ENCODE results near the gene TM7SF2. TPM values are rescaled to one million over a fixed set of nuclear protein-coding genes. Genes with fewer than 3 reads are reported as not detected.

The TM7SF2 gene
- polyA plus RNA-seq, 5 donors: 18.0 to 27.0 (median 20.6) TPM

- no peak for DNase-seq
Observed at GRCh38 chr11:65087216-65087615, 24.5 kb upstream of the TM7SF2 start.

GRCh38 chr11:65087827-65088226, 23.8 kb upstream of the TM7SF2 start:
- DNase-seq: no peak

DNA sequence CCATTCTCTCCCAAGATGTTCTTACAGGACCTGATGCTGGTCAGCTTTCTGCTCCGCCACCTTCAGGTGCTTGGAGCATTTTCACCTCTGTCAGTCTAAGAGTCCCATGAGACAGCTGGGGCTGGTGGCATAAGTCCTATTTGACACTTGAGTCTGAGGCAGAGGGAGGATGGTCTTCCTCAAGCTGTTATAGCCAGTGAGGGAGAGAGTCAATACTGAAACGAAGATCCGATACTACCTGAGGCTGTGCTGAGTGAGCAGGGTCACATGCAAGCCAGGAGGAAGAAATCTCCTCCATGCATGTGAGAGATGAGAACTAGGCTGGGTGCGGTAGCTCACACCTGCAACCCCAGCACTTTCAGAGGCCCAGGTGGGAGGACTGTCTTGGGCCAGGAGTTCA, 22.1 kb upstream of the TM7SF2 start:
- no peak for DNase-seq

GRCh38 chr11:65090628-65091027, 21.0 kb upstream of the TM7SF2 start:
- DNase-seq: no peak

GRCh38 chr11:65095427-65095826, 16.2 kb upstream of the TM7SF2 start:
- DNase-seq: no peak

DNA sequence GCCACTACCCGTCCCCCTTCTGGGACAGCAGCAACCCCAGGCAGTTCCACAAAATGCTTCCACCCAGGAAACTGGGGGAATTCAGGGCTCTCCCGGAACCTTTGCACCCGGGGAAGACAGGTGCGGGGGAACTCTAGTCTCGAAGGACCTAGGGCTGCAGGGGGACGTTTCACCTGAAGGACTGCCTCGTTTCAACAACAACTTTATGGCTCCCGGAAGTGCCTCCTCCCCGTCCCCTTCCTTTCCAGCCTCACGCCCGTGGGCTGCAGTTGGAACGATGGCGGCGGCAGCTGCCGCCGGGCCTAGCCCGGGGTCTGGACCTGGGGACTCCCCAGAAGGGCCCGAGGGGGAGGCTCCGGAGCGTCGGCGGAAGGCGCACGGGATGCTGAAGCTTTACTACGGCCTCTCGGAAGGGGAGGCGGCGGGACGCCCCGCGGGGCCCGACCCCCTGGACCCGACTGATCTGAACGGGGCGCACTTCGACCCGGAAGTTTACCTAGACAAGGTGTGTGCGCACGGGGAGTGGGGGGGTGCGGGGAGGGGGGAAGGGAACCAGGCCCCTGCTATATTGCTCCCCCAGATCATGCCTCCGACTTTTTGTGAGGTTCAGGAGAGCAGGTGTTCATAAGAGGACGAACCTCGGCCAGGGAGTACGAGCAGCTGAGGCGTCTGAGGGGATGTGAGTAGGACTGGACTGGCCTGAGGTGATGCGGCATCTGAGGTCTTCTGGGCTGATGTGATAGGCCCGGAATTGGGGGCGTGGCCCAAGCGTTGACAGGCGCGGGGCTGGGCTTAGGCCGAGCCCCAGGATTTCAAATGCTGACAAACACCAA, 15.5 kb upstream of the TM7SF2 start, which contains the start of gene VPS51:
VPS51 (plus strand) TSS at position 241 of the 833 bp plus-strand sequence; CDS start at position 278, 37 bp downstream.
- peak; percentile 83 for DNase-seq

DNA sequence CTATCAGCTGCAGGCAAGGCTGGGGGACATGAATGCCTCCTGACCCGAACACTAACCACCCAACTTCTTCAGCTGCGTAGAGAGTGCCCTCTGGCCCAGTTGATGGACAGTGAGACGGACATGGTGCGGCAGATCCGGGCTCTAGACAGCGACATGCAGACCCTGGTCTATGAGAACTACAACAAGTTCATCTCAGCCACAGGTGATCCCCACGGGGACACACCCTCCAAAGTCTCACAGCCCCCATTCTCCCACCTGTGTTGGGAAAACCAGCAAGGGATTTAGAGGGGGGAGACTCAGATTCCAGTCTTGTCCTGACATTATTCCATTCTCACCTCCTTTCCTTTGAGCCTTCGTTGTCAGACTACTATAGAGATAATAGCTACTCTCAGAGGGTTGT, 14.7 kb upstream of the TM7SF2 start:
- no peak for DNase-seq

GRCh38 chr11:65100674-65101350, 10.9 kb upstream of the TM7SF2 start:
- DNase-seq: no peak

DNA sequence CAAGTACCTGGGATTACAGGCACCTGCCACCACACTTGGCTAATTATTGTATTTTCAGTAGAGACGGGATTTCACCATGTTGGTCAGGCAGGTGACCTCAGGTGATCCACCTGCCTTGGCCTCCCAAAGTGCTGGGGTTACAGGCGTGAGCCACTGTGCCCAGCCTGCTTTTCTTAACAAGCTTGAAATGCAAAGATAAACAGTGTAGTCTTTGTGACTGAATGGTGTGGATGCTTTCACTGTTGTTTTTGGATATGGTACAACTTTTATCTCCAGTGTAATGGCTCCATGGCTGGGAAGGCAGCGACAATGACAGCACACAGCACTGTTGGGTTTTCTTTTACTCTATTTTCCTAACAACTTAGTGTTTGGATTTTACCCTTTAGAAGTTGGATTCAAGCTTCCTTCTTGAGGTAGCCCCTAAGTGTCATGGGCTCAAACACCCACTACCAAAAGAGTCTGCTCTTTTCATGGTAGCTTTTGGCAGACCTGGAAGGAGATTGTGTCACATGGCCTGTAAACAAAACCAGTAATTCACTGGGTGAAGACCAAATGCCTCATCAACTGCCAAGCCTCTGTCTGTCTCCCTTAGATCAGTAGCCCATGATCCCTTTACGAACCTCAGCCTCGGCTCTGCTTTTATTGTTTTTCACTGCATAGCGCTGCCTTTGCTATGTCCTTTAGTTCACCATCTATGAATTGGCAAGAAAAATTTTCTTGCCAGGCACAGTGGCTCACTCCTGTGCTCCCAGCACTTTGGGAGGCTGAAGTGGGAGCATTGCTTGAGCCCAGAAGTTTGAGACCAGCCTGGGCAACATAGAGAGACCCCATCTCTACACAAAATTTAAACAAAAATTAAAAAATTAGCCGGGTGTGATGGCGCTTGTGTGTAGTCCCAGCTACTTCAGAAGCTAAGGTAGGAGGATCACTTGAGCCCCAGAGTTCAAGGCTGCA, 9.3 kb upstream of the TM7SF2 start:
- DNase-seq: no peak

DNA sequence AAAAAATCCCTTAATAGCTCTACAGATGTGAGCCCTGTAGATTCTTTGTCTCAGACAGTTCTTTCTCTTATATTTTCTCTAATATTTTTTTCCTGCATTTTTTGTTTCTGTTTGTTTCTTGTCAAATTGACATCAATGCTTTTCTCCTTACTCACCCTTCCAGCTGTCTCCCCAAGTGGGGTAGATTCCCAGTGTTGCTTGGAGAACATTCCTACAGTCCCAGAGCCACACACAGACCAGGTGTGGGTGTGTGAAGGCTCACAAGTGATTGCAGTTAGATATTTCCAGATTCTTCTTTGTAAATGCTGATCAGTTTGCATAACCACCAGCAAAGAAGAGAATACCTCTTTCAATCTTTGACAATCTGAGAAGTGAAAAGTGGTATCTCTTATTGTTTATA, 8.2 kb upstream of the TM7SF2 start:
- DNase-seq: no peak

DNA sequence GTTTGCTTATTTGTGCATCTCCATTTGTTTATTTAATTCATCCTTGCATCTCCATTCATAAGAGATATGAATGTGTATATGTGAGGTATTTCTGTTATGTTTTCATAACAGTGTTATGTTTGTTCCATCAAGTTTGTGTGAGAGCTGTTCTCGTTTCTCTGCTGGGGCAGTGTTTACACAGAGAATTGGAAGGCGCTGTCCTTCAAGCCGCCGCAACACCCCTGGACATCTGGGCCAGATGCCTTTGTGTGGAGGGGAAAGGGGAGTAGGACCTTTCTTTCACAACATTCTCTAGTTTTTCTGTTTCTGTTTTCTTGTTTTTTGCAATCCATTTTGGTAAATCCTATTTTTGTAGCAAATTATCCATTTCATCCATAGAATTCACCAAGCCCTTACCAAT, 7.0 kb upstream of the TM7SF2 start:
- no peak for DNase-seq

- no peak for DNase-seq
Observed at GRCh38 chr11:65107078-65107477, 4.6 kb upstream of the TM7SF2 start.

GRCh38 chr11:65107751-65108468, 3.8 kb upstream of the TM7SF2 start:
- DNase-seq: no peak

GRCh38 chr11:65108469-65109123, 3.1 kb upstream of the TM7SF2 start:
- no peak for DNase-seq

- DNase-seq: no peak
Observed at GRCh38 chr11:65109231-65110198, 2.2 kb upstream of the TM7SF2 start.

DNA sequence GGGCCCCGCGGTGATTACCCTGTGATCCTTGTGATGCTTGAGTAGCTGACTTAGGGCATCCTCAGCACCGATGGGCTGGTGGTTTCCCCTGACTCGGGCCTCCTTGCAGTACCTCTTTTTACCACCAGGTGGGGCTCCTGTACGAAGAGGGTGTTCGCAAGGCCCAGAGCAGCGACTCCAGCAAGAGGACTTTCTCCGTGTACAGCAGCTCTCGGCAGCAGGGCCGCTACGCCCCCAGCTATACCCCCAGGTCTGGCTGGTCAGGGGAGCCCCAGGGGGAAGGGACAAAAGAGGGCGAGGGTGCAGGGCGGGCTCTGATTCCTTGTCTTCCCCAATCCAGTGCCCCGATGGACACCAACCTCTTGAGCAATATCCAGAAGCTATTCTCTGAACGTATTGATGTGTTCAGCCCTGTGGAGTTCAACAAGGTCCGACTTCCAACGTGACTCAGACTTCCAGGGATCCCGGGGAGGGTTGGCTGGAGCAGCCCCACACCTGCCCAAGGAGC, 1.3 kb upstream of the TM7SF2 start:
- DNase-seq: peak; percentile 66 to 77

- no peak for DNase-seq
Observed at GRCh38 chr11:65111159-65111743, 421 bp upstream of the TM7SF2 start.

GRCh38 chr11:65112546-65113360, 1.1 kb downstream of the TM7SF2 start:
- DNase-seq: no peak
